HEK293T (cell line): ENCODE measurements around the gene RPSA.

ENCODE experiments used
- BHLHE40 ChIP-seq: fragments of 450-650 bp; IDR thresholded peaks from 2 replicates; pipeline ENCODE4 v1.6.1; 2016; ENCODE audit warnings: mild to moderate bottlenecking, moderate library complexity, borderline replicate concordance
- CTBP1 ChIP-seq: fragments of 450-650 bp; IDR thresholded peaks from 2 replicates; pipeline ENCODE4 v1.6.1; 2016; ENCODE audit warnings: borderline replicate concordance
- ELF4 ChIP-seq: fragments of 450-650 bp; IDR thresholded peaks from 2 replicates; pipeline ENCODE4 v1.6.1; 2017; ENCODE audit warnings: antibody characterized with exemption
- FOXA1 ChIP-seq: fragments of 450-650 bp; IDR thresholded peaks from 2 replicates; pipeline ENCODE4 v1.6.1; 2016; ENCODE audit warnings: mild to moderate bottlenecking
- FOXK2 ChIP-seq: fragments of 450-650 bp; IDR thresholded peaks from 2 replicates; pipeline ENCODE4 v1.6.1; 2016; ENCODE audit warnings: mild to moderate bottlenecking
- FOXM1 ChIP-seq: fragments of 450-650 bp; IDR thresholded peaks from 2 replicates; pipeline ENCODE4 v1.6.1; 2017; ENCODE audit warnings: mild to moderate bottlenecking, borderline replicate concordance
- L3MBTL2 ChIP-seq: fragments of 450-650 bp; conservative IDR thresholded peaks from 2 replicates; pipeline ENCODE4 v1.6.1; 2016; ENCODE audit warnings: mild to moderate bottlenecking
- LEF1 ChIP-seq: fragments of 450-650 bp; IDR thresholded peaks from 2 replicates; pipeline ENCODE4 v1.6.1; 2017; ENCODE audit warnings: mild to moderate bottlenecking, borderline replicate concordance
- SP1 ChIP-seq: fragments of 450-650 bp; IDR thresholded peaks from 2 replicates; pipeline ENCODE4 v1.6.1; 2017
- SUZ12 ChIP-seq: fragments of 450-650 bp; IDR thresholded peaks from 2 replicates; pipeline ENCODE4 v1.6.1; 2016; ENCODE audit warnings: mild to moderate bottlenecking
- TARDBP ChIP-seq: fragments of 450-650 bp; IDR thresholded peaks from 2 replicates; pipeline ENCODE4 v1.6.1; 2016
- ZNF384 ChIP-seq: fragments of 450-650 bp; IDR thresholded peaks from 2 replicates; pipeline ENCODE4 v1.6.1; 2016
- TF ChIP-seq, protein P1 (sequence below): fragments of 450-650 bp; IDR thresholded peaks from 2 replicates; pipeline ENCODE4 v1.6.1; 2016

GRCh38 chr3:39447637-39448483 is 41.3 kb downstream of the RPSA start:
- TF ChIP-seq FOXA1 (no peak), SP1 (no peak), ZNF384 (no peak), FOXK2 (no peak), ELF4 (no peak), CTBP1 (no peak), SUZ12 (no peak), TARDBP (no peak), BHLHE40 (no peak), L3MBTL2 (no peak), LEF1 (no peak), FOXM1 (no peak)
- TF ChIP-seq, protein P1, sequence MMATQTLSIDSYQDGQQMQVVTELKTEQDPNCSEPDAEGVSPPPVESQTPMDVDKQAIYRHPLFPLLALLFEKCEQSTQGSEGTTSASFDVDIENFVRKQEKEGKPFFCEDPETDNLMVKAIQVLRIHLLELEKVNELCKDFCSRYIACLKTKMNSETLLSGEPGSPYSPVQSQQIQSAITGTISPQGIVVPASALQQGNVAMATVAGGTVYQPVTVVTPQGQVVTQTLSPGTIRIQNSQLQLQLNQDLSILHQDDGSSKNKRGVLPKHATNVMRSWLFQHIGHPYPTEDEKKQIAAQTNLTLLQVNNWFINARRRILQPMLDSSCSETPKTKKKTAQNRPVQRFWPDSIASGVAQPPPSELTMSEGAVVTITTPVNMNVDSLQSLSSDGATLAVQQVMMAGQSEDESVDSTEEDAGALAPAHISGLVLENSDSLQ = no peak
